ENCODE data around the gene SRMS.

DNA sequence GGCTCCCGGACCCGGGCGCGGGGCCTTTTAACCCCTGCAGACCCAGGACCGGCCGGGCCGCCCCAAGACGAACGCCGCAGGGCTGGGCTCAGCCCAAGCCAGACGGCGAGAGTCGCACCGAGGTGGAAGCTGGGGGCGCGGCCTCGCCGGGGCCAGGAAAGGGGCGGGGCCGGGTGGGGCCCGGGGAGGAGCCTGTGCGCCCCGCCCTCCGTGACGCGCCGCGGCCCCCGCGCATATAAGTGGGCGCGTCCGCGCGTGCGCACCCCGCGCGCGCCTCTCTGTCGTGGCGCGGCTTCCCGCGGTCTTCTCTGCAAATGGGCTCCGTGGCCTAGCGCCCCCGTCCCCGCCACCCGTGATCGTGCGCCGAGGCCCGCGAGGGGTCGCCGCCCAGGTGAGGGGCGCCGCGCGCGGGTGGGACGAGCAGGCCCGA lies 27.0 kb downstream of the SRMS start, which contains the start of gene PPDPF:
- TF ChIP-seq, protein P1, sequence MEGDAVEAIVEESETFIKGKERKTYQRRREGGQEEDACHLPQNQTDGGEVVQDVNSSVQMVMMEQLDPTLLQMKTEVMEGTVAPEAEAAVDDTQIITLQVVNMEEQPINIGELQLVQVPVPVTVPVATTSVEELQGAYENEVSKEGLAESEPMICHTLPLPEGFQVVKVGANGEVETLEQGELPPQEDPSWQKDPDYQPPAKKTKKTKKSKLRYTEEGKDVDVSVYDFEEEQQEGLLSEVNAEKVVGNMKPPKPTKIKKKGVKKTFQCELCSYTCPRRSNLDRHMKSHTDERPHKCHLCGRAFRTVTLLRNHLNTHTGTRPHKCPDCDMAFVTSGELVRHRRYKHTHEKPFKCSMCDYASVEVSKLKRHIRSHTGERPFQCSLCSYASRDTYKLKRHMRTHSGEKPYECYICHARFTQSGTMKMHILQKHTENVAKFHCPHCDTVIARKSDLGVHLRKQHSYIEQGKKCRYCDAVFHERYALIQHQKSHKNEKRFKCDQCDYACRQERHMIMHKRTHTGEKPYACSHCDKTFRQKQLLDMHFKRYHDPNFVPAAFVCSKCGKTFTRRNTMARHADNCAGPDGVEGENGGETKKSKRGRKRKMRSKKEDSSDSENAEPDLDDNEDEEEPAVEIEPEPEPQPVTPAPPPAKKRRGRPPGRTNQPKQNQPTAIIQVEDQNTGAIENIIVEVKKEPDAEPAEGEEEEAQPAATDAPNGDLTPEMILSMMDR (IDR thresholded peaks at IDR 0.05), result no peak
- TF ChIP-seq POLR2A (IDR thresholded peaks at IDR 0.05), result peak; percentile 91
